Thyroid gland (tissue), 4 donors: ENCODE data around the gene SRRM5. TPM values are rescaled to one million over a fixed set of nuclear protein-coding genes. Genes with fewer than 3 reads are reported as not detected.

Source experiments
- DNase-seq, 2 donors: peaks; one replicate each; pipeline ENCODE4 v3.0.0-alpha.2; 2019
- H3K27ac ChIP-seq, 3 donors: fragments of 200-600 bp; sonication (generic); 1 replicate in 2 of 3; 2 replicates in 1 of 3; pipeline ENCODE4 v1.5.1; 2016 to 2019; ENCODE audit warnings: mild to moderate bottlenecking in 1 of 3, moderate library complexity in 1 of 3
- H3K27me3 ChIP-seq: fragments of 200-600 bp; sonication (generic); one replicate; pipeline ENCODE4 v1.5.1; 2019
- H3K36me3 ChIP-seq, 2 donors: fragments of 200-600 bp; sonication (generic); one replicate each; pipeline ENCODE4 v1.5.1; 2016 to 2019
- H3K4me1 ChIP-seq, 2 donors: fragments of 200-600 bp; sonication (generic); one replicate each; pipeline ENCODE4 v1.5.1; 2017 to 2019
- H3K4me3 ChIP-seq, 3 donors: fragments of 200-600 bp; sonication (generic); replicated peaks in 1 of 3; 1 replicate in 2 of 3; 2 replicates in 1 of 3; pipeline ENCODE4 v1.5.1; 2016; ENCODE audit warnings: mild to moderate bottlenecking in 1 of 3
- H3K9me3 ChIP-seq: fragments of 200-600 bp; sonication (generic); one replicate; pipeline ENCODE4 v1.5.1; 2017
- CTCF ChIP-seq, 6 experiments: fragments of 200-600 bp in 3 of 6; fragments of 450-650 bp in 3 of 6; sonication (generic) in 3 of 6; IDR thresholded peaks; one replicate each; pipeline ENCODE4 v1.5.1; 2016 to 2019; ENCODE audit warnings: antibody characterized with exemption in 6 of 6, mild to moderate bottlenecking in 2 of 6, inconsistent platforms in 1 of 6, moderate library complexity in 1 of 6
- POLR2A ChIP-seq, 2 donors: fragments of 450-650 bp; IDR thresholded peaks; one replicate each; pipeline ENCODE4 v1.6.1; 2017; ENCODE audit warnings: antibody characterized with exemption in 2 of 2, mild to moderate bottlenecking in 2 of 2, moderate library complexity in 1 of 2
- WGBS, 2 donors: methylation state at CpG; one replicate each; pipeline ENCODE4 v1.1.5; 2017; 5-methylcytosine and 5-hydroxymethylcytosine counted together
- intact Hi-C: fragments of 100-400 bp; cut with DNase I; formaldehyde crosslinking; loops from one replicate; pipeline ENCODE4 v1.15.1; 2023
- total RNA-seq, 4 donors: library from RNA; depleted of rRNA; stranded (reverse); fragments of >200 nt; gene quantifications; one replicate each; pipeline ENCODE4 v1.2.3, GENCODE V29; 2016

Gene SRRM5
- total RNA-seq, 4 donors from 2014 or later: 0.27 to 1.5 (median 0.59) TPM; not detected in 1

- Histone ChIP-seq H3K27me3 (no peaks in the 10 kb centered on the region), H3K4me1 (peaks cover 10 to 20% of the 10 kb centered on the region in 2 donors), H3K27ac (no peak overlapping the region), H3K36me3 (peaks cover 7 to 22% of the 10 kb centered on the region in 2 donors), H3K4me3 (no peak overlapping the region), H3K9me3 (no peaks in the 10 kb centered on the region)
- TF ChIP-seq CTCF (IDR thresholded peaks at IDR 0.05) (no peak), POLR2A (IDR thresholded peaks at IDR 0.05) (no peak)
- 88 to 89% methylated on average over 6 of the region's 6 CpGs for WGBS, 2 donors
- DNase-seq: no peak
- intact Hi-C loops: loop anchor here (10.0 kb wide), 1 partner anchor 55 kb away; the partner anchor contains the start of gene ZNF575
Measured at GRCh38 chr19:43589678-43590077, 22.2 kb upstream of the SRRM5 start.

- Histone ChIP-seq H3K27ac (no peak overlapping the region), H3K4me3 (no peak overlapping the region), H3K27me3 (no peaks in the 10 kb centered on the region), H3K36me3 (peaks cover 7 to 22% of the 10 kb centered on the region in 2 donors), H3K9me3 (no peaks in the 10 kb centered on the region), H3K4me1 (peaks cover 22 to 24% of the 10 kb centered on the region in 2 donors)
- 96% methylated on average over 46 to 55 of the region's 63 CpGs for WGBS, 2 donors
- intact Hi-C loops: loop anchor here (10.0 kb wide), 1 partner anchor 57 kb away; the partner anchor contains the start of gene ZNF575
- no peak for DNase-seq
- TF ChIP-seq CTCF (IDR thresholded peaks at IDR 0.05) (no peak), POLR2A (IDR thresholded peaks at IDR 0.05) (no peak)
Measured at GRCh38 chr19:43591904-43592772, 19.8 kb upstream of the SRRM5 start.

- intact Hi-C loops: loop anchor here (10.0 kb wide), 1 partner anchor 58 kb away; the partner anchor contains the start of gene ZNF575
- Histone ChIP-seq H3K4me3 (no peak overlapping the region), H3K36me3 (peaks cover 7 to 22% of the 10 kb centered on the region in 2 donors), H3K9me3 (no peaks in the 10 kb centered on the region), H3K27ac (no peak overlapping the region), H3K27me3 (no peaks in the 10 kb centered on the region), H3K4me1 (peaks cover 30 to 31% of the 10 kb centered on the region in 2 donors)
- DNase-seq: no peak
- WGBS, 2 donors: 96 to 97% methylated on average over 24 to 29 of the region's 37 CpGs
- no peak for TF ChIP-seq POLR2A (IDR thresholded peaks at IDR 0.05)
- TF ChIP-seq CTCF (IDR thresholded peaks at IDR 0.05): no peak
Measured at GRCh38 chr19:43592800-43593350, 19.0 kb upstream of the SRRM5 start.

GRCh38 chr19:43594081-43594697 is 17.7 kb upstream of the SRRM5 start:
- 93 to 94% methylated on average over 10 of the region's 10 CpGs for WGBS, 2 donors
- TF ChIP-seq POLR2A (IDR thresholded peaks at IDR 0.05): no peak
- no peak for TF ChIP-seq CTCF (IDR thresholded peaks at IDR 0.05)
- Histone ChIP-seq H3K4me3 (peak overlapping the region in 1 of 3 donors; percentile 55), H3K36me3 (peaks cover 12 to 27% of the 10 kb centered on the region in 2 donors), H3K27me3 (no peaks in the 10 kb centered on the region), H3K27ac (peak overlapping the region in 1 of 3 donors; percentile 55), H3K9me3 (no peaks in the 10 kb centered on the region), H3K4me1 (peaks cover 31 to 33% of the 10 kb centered on the region in 2 donors)
- no peak for DNase-seq
- intact Hi-C loops: loop anchor here (10.0 kb wide), 1 partner anchor 59 kb away; the partner anchor contains the start of gene ZNF575
